Measurements from ENCODE around the gene TMA7.
"Not testable (repeated sequence)": the region's sequence is repeated elsewhere in the genome, so short reads cannot be mapped to it uniquely, and the experiment has no call there.

DNA sequence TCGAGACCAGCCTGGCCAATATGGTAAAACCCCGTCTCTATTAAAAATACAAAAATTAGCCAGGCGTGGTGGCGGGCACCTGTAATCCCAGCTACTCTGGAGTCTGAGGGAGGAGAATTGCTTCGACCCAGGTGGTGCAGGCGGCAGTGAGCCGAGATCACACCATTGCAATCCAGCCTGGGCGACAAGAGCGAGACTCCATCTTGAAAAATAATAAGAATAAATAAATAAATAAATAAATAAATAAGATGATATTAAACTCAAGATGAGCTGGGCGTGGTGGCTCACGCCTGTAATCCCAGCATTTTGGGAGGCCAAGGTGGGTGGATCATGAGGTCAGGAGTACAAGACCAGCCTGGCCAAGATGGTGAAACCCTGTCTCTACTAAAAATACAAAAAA lies 40.8 kb downstream of the TMA7 start:
- not testable (repeated sequence) for TF ChIP-seq POLR2A (IDR thresholded peaks at IDR 0.05; ENCODE audit: low read depth, low read length); POLR2AphosphoS5 (IDR thresholded peaks at IDR 0.05; ENCODE audit: low read depth, low read length); TAF1 (IDR thresholded peaks at IDR 0.05; ENCODE audit: borderline replicate concordance, low read depth, low read length)

Measured in GM12892 (cell line).